Muscle of back (tissue), 13 donors: Measurements from ENCODE around the gene HOXC6. TPM values are rescaled to one million over a fixed set of nuclear protein-coding genes. Genes with fewer than 3 reads are reported as not detected.

Experiments used
- DNase-seq, 3 donors: peaks; one replicate each; pipeline versions ENCODE4 v3.0.0 to v3.0.0-alpha.2; 2013
- long read RNA-seq, 9 donors: transcript quantifications; one replicate each; lab custom pipeline, GENCODE V29; 2026
- polyA plus RNA-seq, 10 donors: library from polyadenylated mRNA; unstranded; fragments of 120-200 nt; gene quantifications; one replicate each; pipeline ENCODE4 v1.2.1, GENCODE V29; 2013; ENCODE audit not compliant: insufficient read length in 10 of 10

HOXC6 gene
- 10 to 100 TPM in 8 of 10 donors, 1 to 10 TPM in 2; 9.6 to 30.4 (median 13.2) TPM for polyA plus RNA-seq
- long read RNA-seq, donor 1, partial matches to known transcripts = 0 of 3 reads
- long read RNA-seq, donor 1, other reads (novel, unspliced or antisense) = 0 of 3 reads
- long read RNA-seq, donor 2, partial matches to known transcripts = 0 of 7 reads
- long read RNA-seq, donor 2, other reads (novel, unspliced or antisense) = 0 of 7 reads
- long read RNA-seq, donor 3 = 0 reads
- long read RNA-seq, donor 4, partial matches to known transcripts = 0 of 4 reads
- long read RNA-seq, donor 4, other reads (novel, unspliced or antisense) = 0 of 4 reads
- long read RNA-seq, donor 5, transcript HOXC6-201 (2 exons, 1,733 nt) = major isoform, 14 of 15 reads
- long read RNA-seq, donor 5, partial matches to known transcripts = 0 of 15 reads
- long read RNA-seq, donor 5, other reads (novel, unspliced or antisense) = 0 of 15 reads
- long read RNA-seq, donor 6, transcript HOXC6-201 (2 exons, 1,733 nt) = major isoform, 5 of 5 reads
- long read RNA-seq, donor 6, partial matches to known transcripts = 0 of 5 reads
- long read RNA-seq, donor 6, other reads (novel, unspliced or antisense) = 0 of 5 reads
- long read RNA-seq, donor 7, partial matches to known transcripts = 0 of 3 reads
- long read RNA-seq, donor 7, other reads (novel, unspliced or antisense) = 0 of 3 reads
- long read RNA-seq, donor 8, partial matches to known transcripts = 0 of 2 reads
- long read RNA-seq, donor 8, other reads (novel, unspliced or antisense) = 0 of 2 reads
- long read RNA-seq, donor 9 = 0 reads

DNA sequence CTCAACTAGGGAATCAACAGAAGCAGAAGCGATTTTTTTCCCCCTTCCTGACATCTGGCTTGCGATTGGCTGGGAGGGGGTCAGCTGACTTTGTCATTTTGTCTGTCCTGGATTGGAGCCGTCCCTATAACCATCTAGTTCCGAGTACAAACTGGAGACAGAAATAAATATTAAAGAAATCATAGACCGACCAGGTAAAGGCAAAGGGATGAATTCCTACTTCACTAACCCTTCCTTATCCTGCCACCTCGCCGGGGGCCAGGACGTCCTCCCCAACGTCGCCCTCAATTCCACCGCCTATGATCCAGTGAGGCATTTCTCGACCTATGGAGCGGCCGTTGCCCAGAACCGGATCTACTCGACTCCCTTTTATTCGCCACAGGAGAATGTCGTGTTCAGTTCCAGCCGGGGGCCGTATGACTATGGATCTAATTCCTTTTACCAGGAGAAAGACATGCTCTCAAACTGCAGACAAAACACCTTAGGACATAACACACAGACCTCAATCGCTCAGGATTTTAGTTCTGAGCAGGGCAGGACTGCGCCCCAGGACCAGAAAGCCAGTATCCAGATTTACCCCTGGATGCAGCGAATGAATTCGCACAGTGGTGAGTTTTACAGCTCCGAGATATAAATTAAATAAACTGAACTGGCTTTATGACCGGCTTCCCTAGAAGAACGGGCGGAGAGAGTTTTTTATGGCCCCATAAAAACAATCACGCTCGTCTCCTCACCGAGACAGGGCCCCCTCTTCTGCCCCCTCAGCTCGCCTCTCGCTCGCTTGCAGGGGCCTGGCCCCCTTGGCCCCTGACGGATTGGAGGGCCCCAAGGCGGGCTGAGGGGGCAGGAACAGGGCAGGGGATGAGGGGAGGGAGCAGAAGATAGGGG, at the start of gene HOXC6:
Gene HOXC6 (plus strand): TSS at position 127 of the 888 bp plus-strand sequence. CDS start 82 bp downstream, at position 209.
- peak in 2 of 3 donors; percentile 80 to 89 for DNase-seq

DNA sequence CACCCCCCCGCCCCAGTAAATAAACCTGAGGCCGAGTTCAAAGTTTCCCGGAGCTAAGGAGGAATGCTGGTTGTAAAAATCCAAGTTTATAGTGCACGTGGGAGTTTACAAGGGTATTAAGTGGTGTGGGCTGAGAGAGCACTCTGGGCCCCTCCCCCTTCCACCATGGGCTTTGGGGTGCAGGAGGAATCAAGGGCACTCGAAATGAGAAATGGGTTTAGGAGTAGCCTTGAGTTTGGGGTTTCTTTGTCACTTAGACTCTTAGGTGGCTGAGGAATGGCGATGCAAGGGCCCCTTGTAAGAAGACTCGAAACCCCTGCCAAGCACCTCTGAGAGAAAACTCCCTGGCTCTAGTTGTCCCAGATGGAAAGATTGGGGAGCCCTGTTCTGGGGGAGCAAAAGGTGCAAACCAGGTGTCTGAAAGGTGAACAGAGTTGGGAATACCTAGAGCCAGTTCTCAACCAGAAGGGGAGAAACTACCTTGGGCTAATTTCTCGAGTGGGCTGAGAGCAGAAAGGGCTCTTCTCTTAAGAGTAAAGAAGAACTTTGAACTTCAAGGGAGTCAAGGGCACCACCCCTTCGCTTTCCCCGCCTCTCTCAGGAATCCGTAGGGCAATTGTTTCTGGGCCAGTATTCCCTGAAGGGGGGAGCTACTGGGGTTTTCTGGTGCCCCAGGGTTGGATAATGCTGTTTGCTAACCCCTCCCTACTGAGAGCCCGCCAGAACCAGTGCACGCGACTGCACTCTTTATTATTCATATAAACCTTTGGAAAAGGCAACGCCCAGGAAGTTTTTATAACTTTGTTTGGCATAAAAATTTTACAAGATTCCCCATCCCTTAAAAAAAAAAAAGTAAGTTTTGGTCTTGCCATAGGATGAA, 49.5 kb upstream of the HOXC6 start:
- no peak for DNase-seq

DNA sequence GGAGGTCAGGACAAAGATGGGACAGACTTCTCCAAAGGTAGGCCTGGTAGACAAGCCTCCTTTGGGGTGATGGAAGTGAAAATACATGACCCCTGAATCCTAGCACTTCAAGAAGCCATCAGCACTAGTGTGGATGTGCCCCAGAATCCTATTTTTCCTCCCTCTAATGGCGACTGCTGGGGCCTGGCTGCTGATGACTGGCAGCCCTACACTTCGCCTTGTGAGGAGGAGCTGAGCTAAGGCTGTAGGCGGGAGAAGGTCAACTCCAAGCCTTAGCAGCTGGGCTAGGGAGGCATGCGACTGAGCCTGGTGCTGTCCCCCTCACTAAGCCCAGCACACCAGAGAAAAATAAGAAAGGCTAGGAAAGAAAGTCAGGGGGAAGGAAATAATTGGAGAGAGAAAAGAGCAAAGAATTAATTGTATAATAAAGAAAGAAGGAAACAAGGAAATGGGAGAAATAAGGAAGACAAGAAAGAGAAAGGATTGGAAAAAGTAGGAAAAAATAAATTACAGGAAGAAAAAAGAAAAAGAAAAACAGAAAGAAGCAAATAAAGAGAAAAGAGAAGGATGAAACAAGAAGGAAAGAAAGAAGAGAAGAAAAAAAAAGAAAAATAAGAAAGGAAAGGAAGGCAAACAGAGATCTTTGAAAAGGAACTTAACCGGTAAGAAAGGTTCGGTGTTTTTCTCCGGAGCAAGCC, 48.0 kb upstream of the HOXC6 start:
- DNase-seq = peak in 1 of 3 donors; percentile 84

DNA sequence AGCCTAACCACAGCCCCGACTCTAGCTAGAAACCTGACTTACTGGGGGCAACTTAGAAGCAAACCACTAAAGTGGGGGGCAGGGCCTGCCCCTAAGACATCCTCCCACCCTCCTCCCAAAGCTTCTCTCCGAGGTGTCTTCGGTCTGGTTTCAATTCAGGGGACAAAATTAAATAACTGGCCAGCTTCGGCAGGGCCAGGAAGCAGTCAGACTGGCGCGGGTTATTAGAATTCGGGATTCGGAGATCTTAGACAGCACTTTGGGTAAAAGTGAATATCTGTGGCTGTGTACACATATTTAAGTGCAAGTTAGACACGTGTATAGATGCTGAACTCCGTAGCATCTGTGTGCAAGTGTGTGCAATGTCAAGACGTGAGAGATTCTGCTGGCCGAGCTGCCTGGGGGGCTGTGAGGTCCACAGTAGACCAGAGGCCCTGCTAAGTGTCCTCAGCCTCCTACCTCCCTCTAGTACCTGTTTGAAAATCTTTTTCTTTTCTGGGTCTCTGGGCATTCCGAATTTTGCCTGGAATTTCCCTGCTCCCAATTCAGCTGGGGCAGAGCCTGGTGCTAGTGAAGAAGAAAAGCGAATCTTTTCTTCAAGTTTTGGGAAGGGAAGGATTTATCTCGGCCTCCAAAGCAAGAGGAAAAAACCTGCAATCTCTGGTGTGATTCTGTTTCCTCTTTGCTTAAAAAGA, 47.3 kb upstream of the HOXC6 start:
- DNase-seq = peak in 1 of 3 donors; percentile 86

DNA sequence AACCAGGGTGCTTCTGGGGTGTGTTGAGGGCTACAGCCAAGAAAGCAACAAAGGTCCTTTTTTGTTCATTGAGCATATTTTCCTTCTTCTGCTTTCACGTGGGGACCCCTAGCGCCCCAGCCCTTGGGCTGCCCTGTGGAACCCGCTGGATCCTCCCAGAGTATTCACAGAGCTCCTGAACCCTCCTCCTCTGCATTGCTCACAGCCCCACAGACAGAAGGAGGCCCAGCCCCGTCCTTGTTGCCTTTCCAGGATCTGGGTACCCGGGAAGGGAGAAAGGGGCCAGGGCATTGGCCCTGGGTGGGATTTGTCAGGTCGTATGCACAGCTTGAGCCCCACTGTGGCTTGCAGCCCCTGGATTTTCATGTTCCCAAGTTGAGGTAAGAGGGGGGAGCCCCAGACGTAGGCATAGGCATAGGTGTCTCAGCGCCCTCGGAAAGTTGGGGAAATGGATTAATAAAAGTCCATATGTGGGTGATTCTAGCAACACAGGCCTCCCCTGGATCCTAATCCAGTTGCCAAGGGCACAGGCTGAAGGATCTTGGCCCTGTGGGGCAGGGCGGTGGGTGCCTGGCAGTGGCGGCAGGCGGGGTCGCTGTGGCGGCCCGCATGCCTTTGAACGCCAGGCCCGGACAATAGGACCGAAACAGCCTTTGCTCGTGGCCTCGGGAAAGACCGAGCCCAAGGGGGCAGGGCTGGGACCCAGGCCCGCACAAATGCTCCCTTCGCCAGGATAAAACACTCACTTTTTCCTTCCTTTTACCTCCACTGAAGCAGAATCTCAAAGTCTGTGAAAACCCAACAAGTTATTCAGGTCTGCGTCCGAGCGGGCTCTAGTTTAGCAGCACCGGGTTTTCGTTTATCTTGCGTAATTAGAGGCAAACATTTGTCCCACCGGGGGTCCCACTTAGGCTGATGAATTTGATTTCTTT, 46.3 kb upstream of the HOXC6 start:
- peak in 1 of 3 donors; percentile 89 for DNase-seq

DNA sequence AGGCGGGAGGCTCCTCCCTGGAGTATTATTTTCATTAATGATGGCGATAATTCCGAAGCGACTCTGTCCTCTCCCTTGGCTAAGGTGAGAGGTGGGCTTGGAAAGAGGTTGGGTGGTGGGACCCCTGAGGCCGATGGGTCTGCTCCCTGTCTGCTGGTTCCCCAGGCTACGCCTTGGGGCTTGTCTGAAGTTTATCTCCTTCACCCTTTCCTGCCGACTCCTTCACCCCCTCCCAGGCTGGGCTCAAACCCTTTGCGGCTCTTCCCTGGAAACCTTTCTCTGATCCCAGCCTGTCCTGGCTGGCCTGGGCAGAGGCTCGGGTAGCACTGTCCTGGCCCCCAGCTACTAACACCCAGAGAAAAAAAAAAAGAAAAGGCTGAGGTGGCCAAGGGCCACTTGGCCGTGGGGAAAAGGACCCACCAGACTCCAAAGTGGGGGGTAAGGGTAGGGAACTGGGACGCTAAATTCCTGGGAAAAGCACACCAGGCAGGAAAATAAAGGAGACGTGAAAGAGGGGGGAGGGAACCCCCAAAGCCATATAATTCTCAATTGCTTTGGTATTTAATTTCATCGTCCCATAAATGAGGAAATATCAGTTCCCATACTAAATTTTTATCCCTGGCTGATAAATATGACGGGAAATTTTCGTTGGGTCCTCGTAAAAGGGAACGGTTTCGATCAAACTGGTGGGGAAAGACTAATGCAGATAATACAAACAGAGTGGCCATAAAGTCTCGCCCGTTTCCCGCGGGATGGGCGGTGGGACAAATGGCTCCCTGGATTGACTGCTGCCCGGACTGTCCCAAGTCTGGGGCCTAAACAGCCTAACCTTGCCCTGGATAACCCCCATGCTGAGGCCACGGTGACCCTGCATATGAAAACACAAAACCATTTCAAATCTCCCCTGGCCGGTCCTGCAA, 45.3 kb upstream of the HOXC6 start:
- no peak for DNase-seq

DNA sequence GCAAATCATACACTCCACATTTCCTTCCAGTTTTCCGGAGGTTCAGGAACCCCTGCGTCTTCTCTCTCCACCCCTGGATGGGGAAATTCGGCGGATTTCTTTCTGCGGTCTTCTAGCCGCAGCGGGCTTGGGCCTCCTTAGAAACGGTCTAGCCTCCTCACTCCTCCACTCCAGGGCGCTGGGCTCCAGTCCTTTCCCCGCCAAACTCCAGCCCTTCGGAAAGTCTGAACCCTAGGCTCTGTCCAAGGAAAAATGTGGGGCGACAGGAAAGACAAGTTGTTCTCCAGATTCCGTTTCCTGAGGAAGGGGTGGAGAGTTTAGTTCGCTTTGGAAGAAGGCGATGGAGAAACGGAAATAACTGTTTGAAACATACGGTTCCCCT, 44.7 kb upstream of the HOXC6 start:
- no peak for DNase-seq

DNA sequence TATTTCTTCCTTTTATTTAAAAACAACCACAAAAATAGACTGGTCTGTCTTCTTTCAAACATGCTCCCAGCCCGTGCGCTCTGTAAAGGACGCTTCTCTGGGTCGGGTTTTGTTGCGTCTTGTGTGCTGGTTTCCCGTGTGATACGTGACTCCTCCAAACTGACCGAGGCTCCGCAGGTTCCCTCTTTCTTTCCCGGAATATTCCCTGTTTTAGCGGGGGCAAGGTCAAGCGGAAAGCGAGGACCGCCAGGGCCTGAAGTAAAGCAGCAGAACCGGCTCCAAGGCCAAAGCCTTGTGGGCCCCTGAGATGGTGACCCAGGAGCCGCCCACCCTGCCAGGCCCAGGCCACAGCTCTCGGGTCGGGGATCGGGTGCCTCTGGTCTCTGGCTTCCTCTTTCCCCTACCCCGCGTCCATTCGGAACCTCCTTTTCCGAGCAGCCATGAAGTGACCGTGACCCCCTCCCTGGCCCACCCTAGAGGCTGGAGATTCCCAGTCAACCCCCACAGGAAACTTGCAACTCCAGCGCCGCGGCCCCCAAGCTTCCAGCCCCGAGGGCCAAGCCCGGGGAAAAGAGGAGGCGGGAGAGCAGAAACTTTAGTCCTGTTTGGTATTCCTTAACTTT, 44.2 kb upstream of the HOXC6 start:
- DNase-seq = peak in 1 of 3 donors; percentile 88

DNA sequence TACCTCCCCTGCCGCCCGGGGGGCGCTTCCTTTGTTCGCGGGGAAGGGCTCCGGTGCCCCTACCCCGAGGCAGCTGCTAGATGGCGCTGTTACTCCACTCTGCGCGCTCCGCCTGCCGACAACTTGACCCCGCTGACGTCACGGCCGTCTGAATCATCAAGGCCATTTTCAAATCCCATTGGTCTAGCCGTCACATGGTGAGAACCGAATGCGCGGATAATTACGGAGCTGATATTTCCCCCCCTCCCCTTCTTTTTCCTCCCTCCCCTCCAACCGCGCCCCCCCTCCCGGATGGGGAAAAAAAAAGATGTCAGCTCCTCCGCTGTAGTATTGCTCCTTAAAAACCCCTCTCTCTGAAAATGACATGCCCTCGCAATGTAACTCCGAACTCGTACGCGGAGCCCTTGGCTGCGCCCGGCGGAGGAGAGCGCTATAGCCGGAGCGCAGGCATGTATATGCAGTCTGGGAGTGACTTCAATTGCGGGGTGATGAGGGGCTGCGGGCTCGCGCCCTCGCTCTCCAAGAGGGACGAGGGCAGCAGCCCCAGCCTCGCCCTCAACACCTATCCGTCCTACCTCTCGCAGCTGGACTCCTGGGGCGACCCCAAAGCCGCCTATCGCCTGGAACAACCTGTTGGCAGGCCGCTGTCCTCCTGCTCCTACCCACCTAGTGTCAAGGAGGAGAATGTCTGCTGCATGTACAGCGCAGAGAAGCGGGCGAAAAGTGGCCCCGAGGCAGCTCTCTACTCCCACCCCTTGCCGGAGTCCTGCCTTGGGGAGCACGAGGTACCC, 43.1 kb upstream of the HOXC6 start, which contains the start of gene HOXC10:
Gene HOXC10 (plus strand): TSS at position 246 of the 791 bp plus-strand sequence. CDS start 114 bp downstream, at position 360.
- peak; percentile 86 to 99 (median 93) for DNase-seq

DNA sequence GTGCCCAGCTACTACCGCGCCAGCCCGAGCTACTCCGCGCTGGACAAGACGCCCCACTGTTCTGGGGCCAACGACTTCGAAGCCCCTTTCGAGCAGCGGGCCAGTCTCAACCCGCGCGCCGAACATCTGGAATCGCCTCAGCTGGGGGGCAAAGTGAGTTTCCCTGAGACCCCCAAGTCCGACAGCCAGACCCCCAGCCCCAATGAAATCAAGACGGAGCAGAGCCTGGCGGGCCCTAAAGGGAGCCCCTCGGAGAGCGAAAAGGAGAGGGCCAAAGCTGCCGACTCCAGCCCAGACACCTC, 42.6 kb upstream of the HOXC6 start:
- no peak for DNase-seq

DNA sequence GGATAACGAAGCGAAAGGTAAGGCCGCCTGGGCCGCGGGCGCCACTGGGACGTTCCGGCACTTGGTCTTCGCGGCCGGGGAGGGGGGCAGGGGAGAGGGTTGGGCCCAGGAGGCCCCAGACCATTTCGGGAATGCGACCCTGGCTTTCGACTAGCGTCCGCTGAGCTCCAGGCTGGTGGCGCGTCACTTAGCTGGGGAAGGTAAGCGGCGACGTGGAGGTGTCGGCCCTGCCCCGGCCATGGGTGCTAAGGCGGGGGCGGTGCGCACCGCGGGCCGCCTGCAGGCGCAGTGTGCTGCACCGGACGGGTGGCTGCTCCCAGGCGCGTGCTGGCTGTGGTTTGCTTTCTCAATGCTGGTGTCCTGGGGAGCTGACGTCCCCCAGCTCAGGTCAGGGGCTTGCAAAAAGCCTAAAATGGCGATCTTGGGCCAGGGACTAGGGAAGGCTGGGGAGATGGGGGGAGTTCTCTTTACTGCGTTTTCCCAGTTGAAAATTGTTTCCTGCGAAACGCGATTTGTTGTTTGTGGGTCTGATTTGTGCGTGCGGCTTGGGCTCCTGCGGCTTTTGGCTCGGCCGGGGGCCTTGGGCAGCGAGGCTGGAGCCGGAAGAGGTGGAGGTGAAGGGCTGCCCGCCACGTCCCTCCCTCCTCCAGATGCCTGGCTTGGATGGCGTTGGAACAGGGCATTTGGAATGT, 42.1 kb upstream of the HOXC6 start:
- peak in 1 of 3 donors; percentile 84 for DNase-seq

DNA sequence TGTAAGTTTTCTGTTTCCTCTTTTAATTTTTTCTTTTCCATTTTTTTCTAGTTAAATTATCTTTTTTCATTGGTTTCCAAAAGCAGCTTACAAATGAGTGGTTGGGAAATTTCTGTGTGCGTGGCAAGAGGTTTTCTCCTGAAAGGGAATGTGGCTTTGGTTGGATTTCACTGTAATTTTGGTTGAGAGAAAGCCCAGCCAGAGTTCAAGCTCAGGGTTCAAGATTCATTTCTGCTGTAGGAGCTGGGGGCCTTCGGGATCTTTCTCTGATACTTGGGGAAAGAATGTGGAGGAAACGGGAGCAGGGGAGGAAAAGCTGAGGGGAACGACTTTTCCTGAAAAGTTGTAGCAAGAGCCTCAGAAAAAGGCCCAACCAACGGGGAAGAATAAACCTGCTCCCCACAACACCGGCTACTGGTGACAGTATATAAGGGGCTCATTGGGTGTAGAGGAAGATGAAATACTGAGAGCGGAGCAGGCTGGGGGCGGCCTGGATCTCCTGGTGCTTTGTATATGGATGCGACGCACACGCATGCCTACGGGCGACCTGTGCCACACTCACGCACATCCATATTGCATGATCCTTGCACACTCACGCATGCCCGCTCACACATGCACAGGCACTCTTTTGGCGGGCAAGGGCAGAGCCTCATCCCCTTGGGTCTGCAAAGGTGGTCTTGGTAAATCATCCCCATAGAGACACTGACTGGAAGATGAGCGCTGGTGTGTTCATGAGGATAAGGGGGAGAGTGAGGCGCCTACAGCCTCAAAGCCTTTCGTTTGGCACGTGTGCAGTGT, 41.4 kb upstream of the HOXC6 start:
- DNase-seq = no peak

DNA sequence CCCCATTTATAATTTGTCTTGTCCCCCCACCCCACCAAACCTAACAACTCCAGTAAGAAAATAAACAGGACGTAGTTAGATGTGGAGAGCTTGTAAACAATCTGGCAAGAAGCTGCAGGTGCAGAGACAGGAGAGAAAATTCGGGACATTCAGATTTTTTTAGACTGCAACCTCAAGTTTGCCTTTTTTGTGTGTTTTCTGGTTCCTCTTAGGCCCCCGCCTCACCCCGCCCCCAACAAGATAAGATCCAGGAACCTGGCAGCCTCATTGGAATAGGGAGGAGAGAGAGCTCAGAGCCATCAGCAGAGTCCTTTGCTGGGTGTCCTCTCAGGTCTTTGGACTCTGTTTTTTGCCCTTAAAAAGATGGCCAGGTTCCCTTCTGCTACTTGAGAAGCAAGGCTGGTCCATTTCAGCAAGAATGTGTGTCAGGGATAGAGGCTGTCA, 40.4 kb upstream of the HOXC6 start:
- DNase-seq = peak in 1 of 3 donors; percentile 68

DNA sequence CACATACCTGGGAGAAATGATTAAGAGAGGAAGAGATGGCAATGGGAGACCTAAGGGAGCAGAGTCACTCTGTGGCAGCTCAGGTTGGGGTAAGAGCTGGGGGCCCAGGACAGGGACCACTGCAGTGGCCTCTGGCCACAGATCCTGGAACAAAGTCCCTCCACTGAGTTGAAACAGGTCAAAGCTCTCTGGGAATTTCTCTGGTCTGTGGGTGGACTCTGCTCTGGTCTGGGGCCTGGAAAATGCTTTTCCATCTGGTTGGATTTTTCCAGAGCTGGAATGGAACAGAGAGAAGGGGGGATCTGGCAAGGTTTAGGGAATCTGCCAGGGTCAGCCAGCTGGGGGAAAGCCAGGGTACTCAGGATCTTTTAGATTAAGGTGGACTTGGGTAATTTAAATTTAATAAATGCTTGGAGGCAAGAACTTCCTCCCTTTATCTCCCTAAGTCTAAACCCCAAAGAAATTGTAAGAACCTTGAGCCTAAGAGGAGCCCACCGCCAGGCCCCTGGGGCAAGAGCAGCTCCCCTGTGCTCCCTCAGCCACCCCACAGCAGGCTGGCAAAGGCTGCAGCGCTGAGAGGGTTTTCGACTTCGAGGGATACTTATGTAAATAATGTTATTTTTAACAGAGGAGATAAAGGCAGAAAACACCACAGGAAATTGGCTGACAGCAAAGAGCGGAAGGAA, 39.6 kb upstream of the HOXC6 start:
- no peak for DNase-seq
